Neural cell (in vitro differentiated cells): Measurements from ENCODE around the gene GPHB5. TPM values are rescaled to one million over a fixed set of nuclear protein-coding genes. Genes with fewer than 3 reads are reported as not detected.

ENCODE experiments used
- H2AFZ ChIP-seq: fragments of 200-600, 300-800 bp; sonication (generic), shearing (Covaris generic); 2 replicates; pipeline ENCODE4 v1.6.0; 2014; ENCODE audit warnings: low read depth, mild to moderate bottlenecking, antibody characterized with exemption, low read length, moderate library complexity
- H3F3A ChIP-seq: fragments of 200-600 bp; shearing (Covaris generic); 2 replicates; pipeline ENCODE4 v1.6.1; 2016; ENCODE audit warnings: mild to moderate bottlenecking, moderate library complexity, mixed read lengths, antibody characterized with exemption, low read length; ENCODE audit not compliant: insufficient read depth, poor library complexity, severe bottlenecking
- H3K27ac ChIP-seq: fragments of 200-600, 300-800 bp; sonication (generic), shearing (Covaris generic); 2 replicates; pipeline ENCODE4 v1.5.1; 2014; ENCODE audit warnings: mild to moderate bottlenecking, low read length, moderate library complexity
- H3K27me3 ChIP-seq: fragments of 300-800, 200-600 bp; sonication (generic), shearing (Covaris generic); 2 replicates; pipeline ENCODE4 v1.6.0; 2014; ENCODE audit warnings: mild to moderate bottlenecking, low read depth, low read length, moderate library complexity; ENCODE audit not compliant: insufficient read depth
- H3K36me3 ChIP-seq: fragments of 300-800, 200-600 bp; sonication (generic), shearing (Covaris generic); 2 replicates; pipeline ENCODE4 v1.5.1; 2014; ENCODE audit warnings: mild to moderate bottlenecking, antibody characterized with exemption, low read length, moderate library complexity; ENCODE audit not compliant: insufficient read depth
- H3K4me2 ChIP-seq: fragments of 300-800, 200-600 bp; sonication (generic), shearing (Covaris generic); 2 replicates; pipeline ENCODE4 v1.6.0; 2014; ENCODE audit warnings: mild to moderate bottlenecking, low read length
- H3K4me3 ChIP-seq: fragments of 300-800, 200-600 bp; sonication (generic), shearing (Covaris generic); 2 replicates; pipeline ENCODE4 v1.5.1; 2014; ENCODE audit warnings: mild to moderate bottlenecking, low read length, moderate library complexity
- H3K79me2 ChIP-seq: fragments of 200-600 bp; shearing (Covaris generic); replicated peaks from 2 replicates; pipeline ENCODE4 v1.6.0; 2014; ENCODE audit warnings: mild to moderate bottlenecking, low read length, moderate library complexity; ENCODE audit not compliant: insufficient read depth
- H3K9ac ChIP-seq: fragments of 300-800, 200-600 bp; sonication (generic), shearing (Covaris generic); 2 replicates; pipeline ENCODE4 v1.6.1; 2016; ENCODE audit warnings: mild to moderate bottlenecking, low read length, mixed read lengths
- H3K9me2 ChIP-seq: fragments of 200-600 bp; shearing (Covaris generic); 2 replicates; pipeline ENCODE4 v1.6.1; 2016; ENCODE audit warnings: mild to moderate bottlenecking, low read length, mixed read lengths; ENCODE audit not compliant: insufficient read depth
- H3K9me3 ChIP-seq: fragments of 200-600, 300-800 bp; sonication (generic), shearing (Covaris generic); 2 replicates; pipeline ENCODE4 v1.6.1; 2016; ENCODE audit warnings: mild to moderate bottlenecking, mixed run types, low read length, moderate library complexity, mixed read lengths
- H4K20me1 ChIP-seq: fragments of 200-600 bp; shearing (Covaris generic); 2 replicates; pipeline ENCODE4 v1.6.1; 2016; ENCODE audit warnings: mild to moderate bottlenecking, mixed run types; ENCODE audit not compliant: insufficient read depth
- EP300 ChIP-seq: fragments of 450-650 bp; conservative IDR thresholded peaks from 2 replicates; pipeline ENCODE4 v1.6.1; 2014; ENCODE audit warnings: antibody characterized with exemption, mild to moderate bottlenecking, moderate library complexity; ENCODE audit not compliant: poor library complexity, severe bottlenecking
- EZH2 ChIP-seq: fragments of 200-600, 300-800 bp; shearing (Covaris generic), sonication (generic); IDR thresholded peaks from 2 replicates; pipeline ENCODE4 v1.6.1; 2014; ENCODE audit warnings: antibody characterized with exemption, low read length, borderline replicate concordance, mild to moderate bottlenecking; ENCODE audit not compliant: insufficient read depth, poor library complexity, severe bottlenecking
- MXI1 ChIP-seq: fragments of 450-650 bp; conservative IDR thresholded peaks from 2 replicates; pipeline ENCODE4 v1.6.1; 2014; ENCODE audit warnings: antibody characterized with exemption, mild to moderate bottlenecking; ENCODE audit not compliant: poor library complexity, severe bottlenecking
- POLR2AphosphoS5 ChIP-seq: IDR thresholded peaks from 2 replicates; pipeline ENCODE4 v1.6.1; 2012
- RAD21 ChIP-seq: fragments of 450-650 bp; conservative IDR thresholded peaks from 2 replicates; pipeline ENCODE4 v1.6.1; 2014; ENCODE audit warnings: antibody characterized with exemption, mild to moderate bottlenecking, moderate library complexity
- SMC3 ChIP-seq: fragments of 450-650 bp; conservative IDR thresholded peaks from 2 replicates; pipeline ENCODE4 v1.6.1; 2014; ENCODE audit warnings: antibody characterized with exemption, mild to moderate bottlenecking, moderate library complexity; ENCODE audit not compliant: poor library complexity
- TAF1 ChIP-seq: IDR thresholded peaks from 2 replicates; pipeline ENCODE4 v1.6.1; 2012; ENCODE audit warnings: low read depth
- polyA plus RNA-seq: library from polyadenylated mRNA; depleted of rRNA; stranded (reverse); fragments of >200 nt; gene quantifications from 2 replicates; pipeline ENCODE4 v1.2.3, GENCODE V29; 2014
- TF ChIP-seq, protein P1 (sequence below): IDR thresholded peaks from 2 replicates; pipeline ENCODE4 v1.6.1; 2012; ENCODE audit warnings: borderline replicate concordance
- TF ChIP-seq, protein P2 (sequence below): fragments of 450-650 bp; IDR thresholded peaks from 2 replicates; pipeline ENCODE4 v1.5.1; 2014; ENCODE audit warnings: antibody characterized with exemption, mild to moderate bottlenecking, moderate library complexity; ENCODE audit not compliant: poor library complexity, severe bottlenecking

The GPHB5 gene
- polyA plus RNA-seq, 1 donor from 2014 or later = not detected

DNA sequence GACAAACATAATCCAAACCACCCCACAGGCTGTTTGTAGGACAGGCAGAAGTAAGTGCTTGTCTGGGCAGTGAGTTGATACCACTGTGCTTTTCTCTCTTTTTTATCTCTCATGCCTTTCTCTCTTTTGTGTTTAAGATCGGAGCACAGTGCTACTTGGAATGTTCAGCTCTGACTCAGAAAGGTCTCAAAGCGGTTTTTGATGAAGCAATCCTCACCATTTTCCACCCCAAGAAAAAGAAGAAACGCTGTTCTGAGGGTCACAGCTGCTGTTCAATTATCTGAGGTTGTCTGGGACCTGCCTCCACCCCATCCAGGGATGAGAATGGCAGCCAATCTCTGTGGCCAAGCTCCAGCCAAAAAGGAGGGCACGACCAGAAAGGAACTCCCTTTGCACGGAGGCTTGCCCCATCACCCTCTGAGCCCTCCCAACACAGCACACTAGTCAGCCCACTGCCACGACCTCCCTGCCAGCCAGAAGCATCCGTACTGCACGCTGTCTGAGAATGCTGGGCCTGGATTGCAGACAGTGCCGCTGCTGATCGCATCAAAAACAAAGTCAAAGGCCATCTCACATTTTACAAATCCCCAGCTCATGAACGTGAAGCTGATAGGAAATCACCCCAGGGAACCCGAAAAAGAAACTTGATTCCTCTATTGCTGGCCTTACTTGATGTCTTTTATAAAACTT lies 27.8 kb downstream of the GPHB5 start:
- H2AFZ ChIP-seq = no peak overlapping the region
- no peak overlapping the region for H3K4me2 ChIP-seq
- no peak for TF ChIP-seq SMC3
- no peak for TF ChIP-seq MXI1
- no peak for TF ChIP-seq POLR2AphosphoS5
- TF ChIP-seq RAD21 = no peak
- no peak for TF ChIP-seq EZH2
- TF ChIP-seq EP300 = no peak
- TF ChIP-seq, protein P1, sequence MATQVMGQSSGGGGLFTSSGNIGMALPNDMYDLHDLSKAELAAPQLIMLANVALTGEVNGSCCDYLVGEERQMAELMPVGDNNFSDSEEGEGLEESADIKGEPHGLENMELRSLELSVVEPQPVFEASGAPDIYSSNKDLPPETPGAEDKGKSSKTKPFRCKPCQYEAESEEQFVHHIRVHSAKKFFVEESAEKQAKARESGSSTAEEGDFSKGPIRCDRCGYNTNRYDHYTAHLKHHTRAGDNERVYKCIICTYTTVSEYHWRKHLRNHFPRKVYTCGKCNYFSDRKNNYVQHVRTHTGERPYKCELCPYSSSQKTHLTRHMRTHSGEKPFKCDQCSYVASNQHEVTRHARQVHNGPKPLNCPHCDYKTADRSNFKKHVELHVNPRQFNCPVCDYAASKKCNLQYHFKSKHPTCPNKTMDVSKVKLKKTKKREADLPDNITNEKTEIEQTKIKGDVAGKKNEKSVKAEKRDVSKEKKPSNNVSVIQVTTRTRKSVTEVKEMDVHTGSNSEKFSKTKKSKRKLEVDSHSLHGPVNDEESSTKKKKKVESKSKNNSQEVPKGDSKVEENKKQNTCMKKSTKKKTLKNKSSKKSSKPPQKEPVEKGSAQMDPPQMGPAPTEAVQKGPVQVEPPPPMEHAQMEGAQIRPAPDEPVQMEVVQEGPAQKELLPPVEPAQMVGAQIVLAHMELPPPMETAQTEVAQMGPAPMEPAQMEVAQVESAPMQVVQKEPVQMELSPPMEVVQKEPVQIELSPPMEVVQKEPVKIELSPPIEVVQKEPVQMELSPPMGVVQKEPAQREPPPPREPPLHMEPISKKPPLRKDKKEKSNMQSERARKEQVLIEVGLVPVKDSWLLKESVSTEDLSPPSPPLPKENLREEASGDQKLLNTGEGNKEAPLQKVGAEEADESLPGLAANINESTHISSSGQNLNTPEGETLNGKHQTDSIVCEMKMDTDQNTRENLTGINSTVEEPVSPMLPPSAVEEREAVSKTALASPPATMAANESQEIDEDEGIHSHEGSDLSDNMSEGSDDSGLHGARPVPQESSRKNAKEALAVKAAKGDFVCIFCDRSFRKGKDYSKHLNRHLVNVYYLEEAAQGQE = no peak
- no peak for TF ChIP-seq TAF1
- TF ChIP-seq, protein P2, sequence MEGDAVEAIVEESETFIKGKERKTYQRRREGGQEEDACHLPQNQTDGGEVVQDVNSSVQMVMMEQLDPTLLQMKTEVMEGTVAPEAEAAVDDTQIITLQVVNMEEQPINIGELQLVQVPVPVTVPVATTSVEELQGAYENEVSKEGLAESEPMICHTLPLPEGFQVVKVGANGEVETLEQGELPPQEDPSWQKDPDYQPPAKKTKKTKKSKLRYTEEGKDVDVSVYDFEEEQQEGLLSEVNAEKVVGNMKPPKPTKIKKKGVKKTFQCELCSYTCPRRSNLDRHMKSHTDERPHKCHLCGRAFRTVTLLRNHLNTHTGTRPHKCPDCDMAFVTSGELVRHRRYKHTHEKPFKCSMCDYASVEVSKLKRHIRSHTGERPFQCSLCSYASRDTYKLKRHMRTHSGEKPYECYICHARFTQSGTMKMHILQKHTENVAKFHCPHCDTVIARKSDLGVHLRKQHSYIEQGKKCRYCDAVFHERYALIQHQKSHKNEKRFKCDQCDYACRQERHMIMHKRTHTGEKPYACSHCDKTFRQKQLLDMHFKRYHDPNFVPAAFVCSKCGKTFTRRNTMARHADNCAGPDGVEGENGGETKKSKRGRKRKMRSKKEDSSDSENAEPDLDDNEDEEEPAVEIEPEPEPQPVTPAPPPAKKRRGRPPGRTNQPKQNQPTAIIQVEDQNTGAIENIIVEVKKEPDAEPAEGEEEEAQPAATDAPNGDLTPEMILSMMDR = no peak

DNA sequence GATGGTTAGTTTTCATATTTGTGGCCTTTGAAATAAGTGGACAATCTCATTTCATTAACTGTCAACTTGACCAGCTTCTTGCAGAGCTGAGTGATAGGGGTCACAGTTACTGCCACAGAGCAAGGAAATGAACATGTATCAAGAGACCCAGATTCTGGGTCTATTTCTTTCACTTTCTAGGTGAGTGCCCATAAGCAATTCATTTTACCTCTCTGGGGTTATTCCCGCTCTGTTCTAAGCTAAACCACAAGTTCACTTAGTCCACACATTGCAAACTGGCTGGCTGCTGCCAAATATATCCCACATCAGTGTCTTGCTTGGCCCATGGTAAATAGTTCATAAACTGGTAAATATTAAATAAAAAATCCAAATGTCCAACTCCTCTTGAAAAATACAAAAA lies 29.9 kb downstream of the GPHB5 start:
- Histone ChIP-seq H4K20me1 (no peaks in the 10 kb centered on the region), H2AFZ (no peak overlapping the region), H3K9me3 (no peaks in the 10 kb centered on the region), H3K9ac (no peak overlapping the region), H3K4me3 (no peak overlapping the region), H3F3A (no peaks in the 10 kb centered on the region), H3K27me3 (no peaks in the 10 kb centered on the region), H3K36me3 (no peaks in the 10 kb centered on the region), H3K27ac (no peak overlapping the region), H3K9me2 (no peaks in the 10 kb centered on the region), H3K79me2 (no peaks in the 10 kb centered on the region), H3K4me2 (no peak overlapping the region)
- TF ChIP-seq TAF1 (no peak), SMC3 (no peak), MXI1 (no peak), POLR2AphosphoS5 (no peak), EP300 (no peak), RAD21 (no peak), EZH2 (no peak)
- TF ChIP-seq, protein P1 = no peak
- TF ChIP-seq, protein P2 = no peak

More for the DNA sequence above, 27.8 kb downstream of the GPHB5 start:
- Histone ChIP-seq H4K20me1 (no peaks in the 10 kb centered on the region), H3F3A (no peaks in the 10 kb centered on the region), H3K9me3 (no peaks in the 10 kb centered on the region), H3K4me3 (no peak overlapping the region), H3K36me3 (no peaks in the 10 kb centered on the region), H3K27ac (no peak overlapping the region), H3K27me3 (no peaks in the 10 kb centered on the region), H3K9me2 (no peaks in the 10 kb centered on the region), H3K9ac (no peak overlapping the region), H3K79me2 (no peaks in the 10 kb centered on the region)
